Measurements from ENCODE around the gene PHC1.

PHC1 gene

DNA sequence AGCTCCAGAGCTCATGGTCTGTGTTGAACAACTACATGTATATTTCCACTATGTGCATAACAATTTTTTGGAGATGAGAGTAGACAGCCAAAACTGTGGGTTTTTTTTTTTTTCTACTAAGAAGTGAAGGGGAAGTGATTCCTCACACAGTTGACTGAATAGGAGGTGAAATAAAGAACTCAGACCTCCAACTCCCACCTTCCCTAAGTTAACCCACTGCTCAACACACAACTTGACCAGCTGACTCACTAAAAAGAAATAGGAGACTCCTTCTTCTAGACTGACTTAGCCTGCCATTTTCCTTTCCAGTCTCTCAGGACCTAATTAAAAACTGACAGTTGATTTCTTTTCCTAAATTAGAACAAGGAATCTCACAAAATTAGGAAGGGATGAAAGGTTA lies 33.4 kb downstream of the PHC1 start:
- DNase-seq = no peak
- intact Hi-C loops (cut with DNase I) = loop anchor here (2.0 kb wide), 1 partner anchor 33 kb away; the partner anchor contains the start of gene PHC1

DNA sequence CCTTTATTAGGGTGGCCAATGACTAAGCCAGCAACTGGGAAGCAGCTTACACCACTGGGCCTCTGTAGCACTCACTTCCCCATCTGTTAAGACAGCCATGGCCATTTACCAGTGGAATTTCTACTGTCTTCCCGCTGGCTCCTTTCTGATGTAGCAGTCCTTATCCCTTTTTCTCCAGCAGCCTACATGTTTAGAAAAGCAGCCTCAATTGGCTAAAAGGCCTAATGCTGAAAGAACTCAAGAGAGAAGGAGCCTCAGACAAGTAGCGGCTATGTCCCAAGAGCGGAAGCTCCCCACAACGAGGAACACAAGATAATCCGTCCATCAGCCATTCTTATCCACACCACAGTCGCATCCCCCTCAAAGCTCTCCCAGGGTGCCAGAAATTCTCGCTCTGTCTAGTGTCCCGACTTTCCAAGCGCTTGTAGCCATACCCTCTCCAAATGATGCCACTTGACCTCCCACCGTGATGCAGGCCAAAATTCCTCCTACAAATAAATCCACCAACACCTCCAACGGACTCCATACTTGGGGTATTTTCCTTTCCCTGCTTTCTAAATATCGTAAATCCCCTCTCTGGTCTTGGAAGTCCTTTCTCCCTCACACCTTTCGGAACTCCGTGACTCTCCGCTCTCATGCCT lies 34.5 kb downstream of the PHC1 start:
- intact Hi-C loops (cut with DNase I) = loop anchor here (2.0 kb wide), 1 partner anchor 34 kb away; the partner anchor contains the start of gene PHC1
- peak in 1 of 10 donors; percentile 66 for DNase-seq

DNA sequence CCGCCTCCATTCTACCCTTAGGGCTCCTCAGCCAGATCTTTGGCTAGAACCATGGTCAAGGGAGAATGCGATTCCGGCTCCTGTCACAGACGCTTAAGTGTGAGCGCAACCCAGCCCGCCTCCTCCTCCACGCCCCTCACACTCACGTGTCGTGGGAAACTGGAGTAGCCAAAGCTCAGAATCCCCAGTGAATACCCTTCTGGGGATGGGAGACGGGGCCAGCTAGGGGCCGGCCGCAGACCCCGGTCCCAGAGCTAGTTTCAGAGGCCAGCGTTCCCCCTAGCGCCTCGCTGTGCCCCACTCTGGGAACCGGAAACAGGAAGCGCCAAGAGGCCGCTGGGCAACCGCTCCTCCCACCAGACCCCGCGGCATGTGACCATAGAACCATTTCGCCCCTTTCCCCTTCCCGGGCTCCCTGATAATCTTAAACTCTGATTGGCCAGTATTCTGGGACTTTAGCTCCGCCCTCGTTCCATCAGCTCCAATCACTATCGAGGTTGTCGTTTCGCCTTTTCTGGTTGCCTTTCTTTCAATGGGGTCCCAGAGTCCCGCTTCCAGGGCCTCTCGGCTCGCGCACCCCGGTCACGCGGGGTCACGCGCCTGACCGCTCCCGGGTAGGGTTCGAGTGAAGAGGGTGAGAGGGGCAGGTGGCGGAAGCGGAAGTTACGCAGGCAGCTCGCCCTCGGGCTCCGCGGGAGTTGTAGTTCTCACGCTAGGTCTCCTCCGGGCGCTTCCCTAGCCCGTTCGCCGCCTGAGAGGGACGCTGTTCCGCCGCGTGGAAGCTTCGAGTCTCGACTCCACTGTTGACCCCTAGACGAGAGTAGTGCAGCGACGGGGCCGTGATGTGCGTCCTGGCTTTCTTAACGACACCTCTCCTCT lies 35.3 kb downstream of the PHC1 start, which contains the start of gene M6PR:
Gene M6PR (minus strand): TSS at position 304 of the 879 bp plus-strand sequence. CDS start 3,241 bp downstream, outside the sequence.
- peak; percentile 92 to 99 (median 96) for DNase-seq
- intact Hi-C loops (cut with DNase I) = loop anchor here (2.0 to 5.0 kb wide), 3 partner anchors 35 to 252 kb away; partner anchors contain the start of genes PHC1 and RIMKLB

DNA sequence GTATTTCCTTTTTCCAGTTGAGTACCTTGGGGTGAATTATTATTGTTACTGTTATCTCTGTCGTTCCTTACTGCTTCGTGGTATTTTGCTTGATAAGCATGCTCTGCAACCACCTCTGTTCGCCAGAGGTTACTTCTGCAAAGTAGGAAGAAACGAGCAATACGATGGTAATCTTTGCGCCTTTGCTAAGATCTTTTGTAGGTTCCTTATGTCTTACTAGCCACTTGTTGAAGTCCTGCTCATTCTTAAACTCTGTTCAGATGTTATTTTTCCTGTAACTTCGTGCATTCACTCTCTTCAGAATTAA lies 35.9 kb downstream of the PHC1 start:
- intact Hi-C loops (cut with DNase I) = loop anchor here (2.0 to 5.0 kb wide), 2 partner anchors 89 to 253 kb away; partner anchors contain the start of gene RIMKLB
- no peak for DNase-seq

DNA sequence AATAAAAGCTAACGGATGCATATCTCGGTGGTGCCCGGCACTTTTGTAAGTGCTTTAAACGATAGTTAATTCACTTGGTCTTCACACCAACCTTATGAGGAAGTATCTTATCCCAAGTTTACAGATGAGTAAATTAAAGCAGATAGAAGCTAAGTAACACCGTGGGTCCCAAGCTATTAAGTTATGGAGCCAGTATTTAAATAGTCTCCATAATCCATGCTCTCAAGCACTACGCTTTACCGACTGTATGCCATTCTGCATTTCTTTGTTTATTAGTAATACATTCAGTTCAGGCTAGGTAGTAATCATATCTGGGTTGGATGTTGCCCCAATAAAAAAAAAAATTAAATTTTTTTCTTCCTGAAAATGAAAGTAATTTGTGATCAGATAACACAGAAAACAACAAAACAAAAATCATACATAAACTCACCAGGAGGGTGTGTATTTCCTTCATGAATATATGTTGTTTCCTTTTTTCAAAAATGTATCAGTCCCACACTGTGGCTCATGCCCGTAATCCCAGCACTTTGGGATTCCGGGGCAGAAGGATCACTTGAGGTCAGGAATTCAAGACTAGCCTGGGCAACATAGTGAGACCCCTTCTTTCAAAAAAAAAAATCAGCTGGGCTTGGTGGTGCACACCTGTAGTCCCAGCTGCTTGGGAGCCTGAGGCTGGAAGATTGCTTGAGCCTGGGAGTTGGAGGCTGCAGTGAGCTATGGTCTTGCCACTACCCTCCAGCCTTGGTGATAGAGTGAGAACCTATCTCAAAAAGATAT lies 36.6 kb downstream of the PHC1 start:
- no peak for DNase-seq
- intact Hi-C loops (cut with DNase I) = loop anchor here (2.0 to 5.0 kb wide), 2 partner anchors 88 to 254 kb away; partner anchors contain the start of gene RIMKLB

DNA sequence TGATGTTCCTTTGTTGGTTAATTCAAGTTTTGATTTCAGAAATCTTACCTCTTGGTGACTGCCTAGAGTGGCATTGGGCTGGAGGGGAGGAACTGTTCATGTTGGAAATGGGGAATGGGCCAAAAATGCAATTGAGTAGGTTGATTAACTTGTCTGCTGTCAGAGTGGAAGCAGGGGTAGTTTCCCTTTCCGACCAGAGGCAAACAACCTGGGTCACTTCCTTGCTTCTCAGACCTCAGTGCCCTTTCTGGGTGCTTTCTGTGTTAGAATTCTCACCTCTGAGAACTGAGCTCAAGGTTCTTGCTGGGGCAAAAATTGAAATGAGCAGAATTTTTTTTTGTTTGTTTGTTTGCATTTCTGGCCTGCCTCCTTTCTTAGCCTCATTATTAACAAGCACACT lies 37.4 kb downstream of the PHC1 start:
- no peak for DNase-seq
- intact Hi-C loops (cut with DNase I) = loop anchor here (2.0 to 5.0 kb wide), 2 partner anchors 87 to 254 kb away; partner anchors contain the start of gene RIMKLB

DNA sequence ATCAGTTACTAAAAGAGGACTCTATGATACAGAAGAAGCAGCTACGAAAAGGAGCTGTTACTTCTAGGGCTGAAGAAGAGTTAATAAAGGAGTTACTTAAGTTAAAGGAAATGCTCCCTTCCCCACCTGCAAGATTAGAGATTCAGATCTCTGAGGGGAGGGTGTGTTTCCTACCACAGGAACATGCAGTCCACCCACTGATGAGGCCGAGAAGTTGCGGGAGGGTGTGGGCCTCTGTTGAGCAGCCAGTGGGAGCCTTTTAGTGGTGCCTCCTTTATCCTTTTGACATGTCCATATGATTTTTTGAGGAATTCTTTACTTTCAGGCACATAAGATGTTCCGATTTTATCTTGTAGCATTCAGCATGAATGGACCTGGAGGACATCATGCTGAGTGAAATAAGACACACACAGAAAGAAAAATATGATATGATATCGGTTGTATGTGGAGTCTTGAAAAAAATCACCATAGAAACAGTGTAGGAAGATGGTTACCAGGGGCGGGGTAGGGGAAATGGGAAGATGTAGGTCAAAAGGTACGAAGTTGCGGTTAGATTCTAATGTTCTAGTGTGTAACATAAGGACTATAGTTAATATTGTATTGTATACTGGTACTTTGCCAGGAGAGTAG lies 39.6 kb downstream of the PHC1 start:
- intact Hi-C loops (cut with DNase I) = loop anchor here (5.0 kb wide), 1 partner anchor 257 kb away; the partner anchor contains the start of gene RIMKLB
- no peak for DNase-seq

DNA sequence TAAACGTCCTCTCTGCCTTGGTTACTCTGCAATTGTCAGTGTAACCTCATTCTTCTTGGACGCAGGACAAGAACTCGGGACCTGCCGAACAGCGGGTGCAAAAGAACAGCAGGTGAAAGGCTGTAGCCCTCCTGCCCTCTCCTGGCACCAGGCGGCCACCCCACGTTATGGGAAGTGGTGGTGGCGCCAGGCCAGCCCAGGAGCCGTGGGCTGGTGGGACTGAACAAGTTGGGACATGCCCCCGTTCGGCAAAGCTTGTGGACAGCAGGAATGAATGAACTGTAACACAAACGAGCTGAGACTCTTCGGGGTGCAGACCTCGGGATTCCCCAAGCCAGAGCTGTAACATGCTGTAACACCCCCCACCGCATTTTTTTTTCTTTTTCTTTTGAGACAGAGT lies 41.8 kb downstream of the PHC1 start:
- intact Hi-C loops (cut with DNase I) = no loop called here
- no peak for DNase-seq

DNA sequence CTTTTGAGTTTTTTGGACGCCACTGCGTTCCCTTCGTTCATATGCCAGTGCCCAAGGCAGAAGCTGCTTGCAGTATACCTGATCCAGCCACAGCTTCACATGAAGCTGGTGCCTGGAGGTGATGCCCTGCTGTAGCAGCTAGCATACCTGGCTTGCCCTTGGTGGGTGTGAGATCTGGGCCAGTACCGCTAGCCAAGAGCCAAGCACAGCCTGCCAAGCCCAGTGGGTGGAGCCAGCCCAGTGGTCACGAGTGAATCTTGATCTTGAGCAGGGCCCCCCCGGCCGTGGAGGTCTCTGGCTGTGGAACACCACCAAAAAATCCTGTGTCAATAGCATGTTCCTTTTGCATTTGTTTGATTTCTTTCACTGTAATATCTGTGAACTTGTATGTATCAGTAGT lies 42.5 kb downstream of the PHC1 start:
- intact Hi-C loops (cut with DNase I) = no loop called here
- DNase-seq = peak in 1 of 10 donors; percentile 75

DNA sequence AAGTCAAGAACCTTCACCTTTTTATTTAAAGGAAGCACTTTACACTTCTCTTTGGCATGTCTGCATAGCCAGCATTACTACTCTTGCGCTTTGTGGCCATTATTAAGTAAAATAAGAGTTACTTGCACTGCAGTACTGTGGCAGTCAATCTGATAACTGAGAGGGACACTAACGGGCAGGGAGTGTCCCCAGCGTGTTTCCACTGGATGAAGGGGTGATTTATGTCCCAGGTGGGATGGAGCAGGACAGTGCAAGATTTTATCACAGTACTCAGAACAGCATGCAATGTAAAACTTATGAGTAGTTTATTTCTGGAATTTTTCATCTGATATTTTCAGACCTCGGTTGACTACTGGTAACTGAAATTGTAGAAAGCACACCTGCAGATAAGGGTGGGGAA lies 43.3 kb downstream of the PHC1 start:
- no peak for DNase-seq
- intact Hi-C loops (cut with DNase I) = no loop called here

DNA sequence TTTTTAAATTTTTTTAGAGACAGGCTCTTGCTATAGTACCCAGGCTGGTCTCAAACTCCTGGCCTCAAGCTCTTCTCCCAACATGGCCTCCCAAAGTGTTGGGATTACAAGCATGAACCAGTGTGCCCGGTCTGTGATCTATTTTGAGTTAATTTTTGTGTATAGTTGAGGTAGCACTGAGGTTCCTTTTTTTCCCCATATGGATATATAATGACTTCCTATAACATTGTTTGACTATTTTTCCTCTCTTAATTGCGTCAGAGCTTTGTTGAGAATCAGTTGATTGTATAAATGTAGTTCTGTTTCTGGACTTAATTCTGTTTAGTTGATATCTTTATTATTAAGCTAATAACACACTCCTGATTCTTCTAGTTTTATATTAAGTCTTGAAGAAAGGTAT lies 43.8 kb downstream of the PHC1 start:
- DNase-seq = no peak
- intact Hi-C loops (cut with DNase I) = no loop called here

DNA sequence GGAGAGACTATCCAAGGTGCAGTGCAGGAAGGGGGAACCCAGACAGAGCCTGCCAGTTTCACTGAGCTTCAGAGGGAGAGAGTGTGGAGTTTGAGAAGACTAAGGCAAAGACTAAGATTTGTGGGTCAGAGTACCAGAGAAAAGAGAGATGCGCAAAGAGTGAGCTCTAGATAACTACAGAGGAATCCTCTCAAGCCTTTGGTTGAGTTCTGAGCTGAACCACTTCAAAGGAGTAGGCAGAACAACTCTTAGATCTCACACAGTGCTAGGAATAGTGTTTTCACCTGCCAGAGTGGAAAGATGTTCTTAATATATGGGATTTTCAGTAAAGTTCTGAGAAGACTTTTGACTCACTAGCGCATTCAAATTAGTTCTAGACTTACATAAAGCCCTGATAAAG lies 45.9 kb downstream of the PHC1 start:
- intact Hi-C loops (cut with DNase I) = no loop called here

DNA sequence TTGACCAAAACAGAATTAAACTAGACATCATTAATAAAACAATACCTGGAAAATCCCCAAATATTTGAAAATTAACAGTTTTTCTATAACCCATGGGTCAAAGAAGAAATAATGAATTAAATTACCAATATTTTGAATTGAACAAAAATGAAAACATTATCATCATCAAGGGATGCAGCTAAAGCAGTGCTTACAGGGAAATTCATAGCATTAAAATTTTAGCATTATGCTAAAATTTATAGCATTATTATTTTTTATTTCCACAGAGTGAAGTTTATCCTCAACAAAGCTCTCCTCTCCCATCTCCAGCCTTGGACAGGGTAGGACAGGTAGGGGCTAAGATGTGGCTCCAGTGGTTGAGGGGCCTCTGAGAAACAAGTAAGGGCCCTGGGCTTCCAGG lies 54.5 kb downstream of the PHC1 start:
- no peak for DNase-seq
- intact Hi-C loops (cut with DNase I) = no loop called here

More for the DNA sequence above, 45.9 kb downstream of the PHC1 start:
- DNase-seq = no peak

DNA sequence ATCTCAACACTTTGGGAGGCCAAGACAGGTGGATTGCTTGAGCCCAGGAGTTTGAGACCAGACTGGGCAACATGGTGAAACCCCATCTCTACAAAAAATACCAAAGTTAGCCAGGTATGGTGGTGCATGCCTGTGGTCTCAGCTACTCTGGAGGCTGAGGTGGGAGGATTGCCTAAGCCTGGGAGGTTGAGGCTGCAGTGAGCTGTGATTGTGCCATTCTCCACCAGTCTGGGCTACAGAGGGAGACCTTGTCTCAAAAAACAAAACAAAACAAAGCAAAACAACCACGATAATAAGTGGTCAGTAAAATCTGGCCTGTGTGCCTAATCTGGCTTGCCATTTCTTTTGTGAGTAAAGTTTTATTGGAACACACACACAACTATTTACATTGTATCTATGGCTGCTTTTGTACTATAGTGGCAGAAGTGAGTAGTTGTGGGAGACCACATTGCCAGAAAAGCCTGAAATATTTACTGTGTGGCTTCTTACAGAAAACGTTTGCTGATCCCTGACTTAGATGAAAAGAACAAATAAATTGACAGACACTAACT lies 55.6 kb downstream of the PHC1 start:
- intact Hi-C loops (cut with DNase I) = no loop called here
- no peak for DNase-seq

DNA sequence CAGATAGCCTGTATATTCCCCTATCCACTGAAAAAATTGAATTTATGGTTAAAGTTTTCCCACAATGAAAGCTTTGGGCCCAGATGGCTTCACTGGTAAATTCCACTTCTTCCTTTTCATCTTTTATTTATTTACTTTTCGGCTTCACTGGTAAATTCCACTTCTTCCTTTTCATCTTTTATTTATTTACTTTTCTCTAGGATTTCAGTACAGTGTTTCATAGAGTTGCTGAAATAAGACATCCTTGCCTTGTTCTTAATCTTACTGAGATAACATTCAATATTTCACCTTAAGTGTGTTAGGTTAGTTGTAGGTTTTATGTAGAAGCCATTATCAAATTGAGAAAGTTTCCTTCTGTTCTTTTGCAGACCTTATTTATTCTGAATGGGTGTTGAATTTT lies 56.1 kb downstream of the PHC1 start:
- DNase-seq = no peak
- intact Hi-C loops (cut with DNase I) = no loop called here

DNA sequence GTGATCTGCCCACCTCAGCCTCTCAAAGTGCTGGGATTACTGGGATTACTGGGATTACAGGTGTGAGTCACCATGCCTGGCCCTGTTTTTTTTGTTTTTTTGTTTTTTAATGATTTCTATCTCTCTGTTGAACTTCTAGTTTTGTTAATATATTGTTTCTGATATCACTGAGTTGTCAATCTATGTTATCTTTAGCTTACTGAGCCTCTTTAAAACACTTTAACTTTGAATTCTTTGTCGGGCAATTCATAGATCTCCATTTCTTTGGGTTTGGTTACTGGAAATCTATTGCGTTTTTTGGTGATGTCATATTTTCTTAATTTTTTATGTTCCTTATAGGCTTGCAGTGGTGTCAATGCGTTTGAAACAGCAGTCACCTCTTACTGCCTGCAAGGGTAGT lies 65.8 kb downstream of the PHC1 start:
- intact Hi-C loops (cut with DNase I) = no loop called here

DNA sequence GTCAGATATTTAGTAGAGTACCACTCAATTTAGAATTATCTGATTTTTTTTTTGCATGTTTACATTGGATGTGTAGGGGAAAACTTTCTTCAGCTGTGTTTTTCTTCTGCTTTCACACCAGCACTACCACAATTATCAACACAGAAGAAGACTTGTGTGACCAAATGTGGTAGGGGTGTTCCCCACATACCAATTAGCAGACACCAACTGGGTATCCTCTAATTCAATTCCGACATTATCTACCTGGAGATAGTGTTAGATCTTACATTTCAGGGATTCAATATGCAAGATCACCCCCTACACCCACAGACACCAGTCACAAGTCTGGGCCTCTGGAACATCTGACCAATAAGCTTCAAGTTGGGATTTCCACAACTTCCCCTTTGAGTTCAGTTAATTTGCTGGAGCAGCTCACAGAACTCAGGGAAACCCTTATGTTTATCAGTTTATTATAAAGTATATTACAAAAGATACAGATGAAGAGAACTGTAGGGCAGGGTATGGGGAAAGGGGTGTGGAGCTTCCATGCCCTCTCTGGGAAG lies 71.0 kb downstream of the PHC1 start:
- intact Hi-C loops (cut with DNase I) = no loop called here
- DNase-seq = no peak

More for the DNA sequence above, 65.8 kb downstream of the PHC1 start:
- DNase-seq = no peak

DNA sequence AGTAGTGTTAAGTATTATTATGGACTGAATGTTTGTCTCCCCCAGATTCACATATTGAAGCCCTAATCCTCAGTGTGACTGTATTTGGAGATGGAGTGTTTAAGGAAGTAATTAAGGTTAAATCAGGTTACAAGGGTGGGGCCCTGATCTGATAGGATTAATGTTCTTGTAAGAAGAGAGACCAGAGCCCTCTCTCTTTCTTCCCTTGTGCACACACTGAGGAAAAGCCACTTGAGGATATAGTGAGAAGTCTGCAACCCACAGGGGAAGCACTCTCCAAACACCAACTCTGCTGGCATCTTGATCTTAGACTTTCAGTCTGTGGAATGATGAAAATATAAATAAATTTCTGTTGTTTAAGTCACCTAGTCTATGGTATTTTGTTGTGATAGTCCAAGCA lies 72.9 kb downstream of the PHC1 start:
- no peak for DNase-seq
- intact Hi-C loops (cut with DNase I) = no loop called here

DNA sequence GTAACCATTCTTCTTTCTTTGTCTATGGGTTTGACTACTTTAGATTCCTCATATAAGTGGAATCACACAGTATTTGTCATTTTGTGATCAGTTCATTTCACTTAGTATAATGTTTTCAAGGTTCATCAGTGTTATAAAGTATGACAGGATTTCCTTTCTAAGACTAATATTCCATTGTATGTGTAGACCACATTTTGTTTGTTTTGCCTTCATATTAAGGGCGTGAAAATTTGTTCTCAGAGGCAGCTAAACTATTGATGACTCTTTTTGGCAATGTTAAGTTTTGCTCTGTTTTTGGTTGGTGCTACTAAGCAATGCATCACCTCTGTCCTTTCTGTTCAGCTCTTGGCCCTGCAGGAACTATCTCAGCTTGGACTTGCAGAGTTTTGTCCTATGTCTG lies 73.4 kb downstream of the PHC1 start:
- no peak for DNase-seq
- intact Hi-C loops (cut with DNase I) = no loop called here

DNA sequence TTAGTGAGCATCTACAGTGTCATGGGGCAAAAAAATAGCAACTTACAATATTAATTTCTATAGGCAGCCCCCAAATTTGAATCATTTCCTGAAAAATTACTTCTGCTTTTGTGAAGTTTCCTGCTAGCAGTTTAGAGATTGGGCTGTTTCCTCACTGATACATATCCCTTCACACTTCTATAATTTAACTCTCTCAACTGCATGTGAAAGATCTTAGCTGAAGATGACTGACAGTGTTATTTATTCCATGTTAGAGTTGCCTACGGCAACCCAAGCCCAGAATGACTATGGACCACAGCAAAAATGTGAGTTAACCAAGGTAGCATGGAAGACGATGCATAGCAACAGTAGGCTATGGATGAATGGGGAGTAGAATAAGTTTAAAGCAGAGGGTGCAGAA lies 75.1 kb downstream of the PHC1 start, which contains the start of gene KLRG1:
Gene KLRG1 (plus strand): TSS at position 134 of the 400 bp plus-strand sequence. CDS start 90 bp downstream, at position 224.
- intact Hi-C loops (cut with DNase I) = no loop called here
- no peak for DNase-seq
